ENCODE data around the gene ICAM1.
A peak's percentile ranks its signal among the peaks of the same experiment; 100 is the strongest.

The ICAM1 gene

DNA sequence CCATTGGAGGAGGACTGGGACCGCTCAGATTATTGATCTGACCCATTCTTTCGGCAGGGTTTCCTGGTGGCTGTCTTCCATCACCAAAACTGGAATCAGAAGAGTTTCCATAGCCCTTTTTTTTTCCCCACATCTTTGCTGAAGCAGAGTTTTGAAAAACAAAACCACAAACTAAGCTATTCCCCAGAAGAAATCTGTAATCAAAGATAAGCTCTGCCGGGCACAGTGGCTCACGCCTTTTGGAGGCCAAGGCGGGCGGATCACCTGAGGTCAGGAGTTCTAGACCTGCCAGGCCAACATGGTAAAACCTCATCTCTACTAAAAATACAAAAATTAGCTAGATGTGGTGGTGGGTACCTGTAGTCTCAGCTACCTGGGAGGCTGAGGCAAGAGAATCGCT lies 4.2 kb upstream of the ICAM1 start:
- H3K36me3 ChIP-seq (ENCODE audit: control insufficient read depth, insufficient read depth, low read length) = no peaks in the 10 kb centered on the region; the same call in 1 of the 2 replicates
- H3K27me3 ChIP-seq (replicated peaks; ENCODE audit: control insufficient read depth, insufficient read depth, low read length) = no peaks in the 10 kb centered on the region
- TF ChIP-seq, protein P1, sequence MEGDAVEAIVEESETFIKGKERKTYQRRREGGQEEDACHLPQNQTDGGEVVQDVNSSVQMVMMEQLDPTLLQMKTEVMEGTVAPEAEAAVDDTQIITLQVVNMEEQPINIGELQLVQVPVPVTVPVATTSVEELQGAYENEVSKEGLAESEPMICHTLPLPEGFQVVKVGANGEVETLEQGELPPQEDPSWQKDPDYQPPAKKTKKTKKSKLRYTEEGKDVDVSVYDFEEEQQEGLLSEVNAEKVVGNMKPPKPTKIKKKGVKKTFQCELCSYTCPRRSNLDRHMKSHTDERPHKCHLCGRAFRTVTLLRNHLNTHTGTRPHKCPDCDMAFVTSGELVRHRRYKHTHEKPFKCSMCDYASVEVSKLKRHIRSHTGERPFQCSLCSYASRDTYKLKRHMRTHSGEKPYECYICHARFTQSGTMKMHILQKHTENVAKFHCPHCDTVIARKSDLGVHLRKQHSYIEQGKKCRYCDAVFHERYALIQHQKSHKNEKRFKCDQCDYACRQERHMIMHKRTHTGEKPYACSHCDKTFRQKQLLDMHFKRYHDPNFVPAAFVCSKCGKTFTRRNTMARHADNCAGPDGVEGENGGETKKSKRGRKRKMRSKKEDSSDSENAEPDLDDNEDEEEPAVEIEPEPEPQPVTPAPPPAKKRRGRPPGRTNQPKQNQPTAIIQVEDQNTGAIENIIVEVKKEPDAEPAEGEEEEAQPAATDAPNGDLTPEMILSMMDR (IDR thresholded peaks at IDR 0.05; ENCODE audit: insufficient read depth, low read length, poor library complexity, severe bottlenecking) = no peak
- H3K4me3 ChIP-seq (replicated peaks; ENCODE audit: low read depth, low read length) = no peak overlapping the region
- DNase-seq (ENCODE audit: extremely low read depth, insufficient read length) = no peak

DNA sequence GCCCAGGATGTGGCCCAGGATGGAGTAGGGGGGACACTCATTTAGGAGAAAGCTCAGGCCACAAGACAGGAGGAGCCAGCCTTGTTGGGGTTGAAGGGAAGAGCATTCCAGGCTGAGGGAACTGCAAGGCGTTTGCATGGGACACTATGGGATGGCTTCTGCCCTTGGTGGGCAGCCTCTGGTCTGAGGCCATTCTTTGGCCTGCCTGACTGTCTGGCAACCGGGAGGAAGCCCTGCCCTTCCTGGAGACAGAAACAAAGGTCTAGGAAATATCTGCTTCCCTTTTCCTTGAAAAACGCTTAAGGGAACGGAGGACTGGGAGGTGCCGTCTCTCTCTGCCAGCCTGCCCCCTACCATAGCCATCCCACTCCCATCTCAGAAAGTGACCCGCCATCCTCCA lies 2.8 kb upstream of the ICAM1 start:
- no peak overlapping the region for H3K4me3 ChIP-seq (replicated peaks; ENCODE audit: low read depth, low read length)
- H3K36me3 ChIP-seq (ENCODE audit: control insufficient read depth, insufficient read depth, low read length) = peaks cover 4% of the 10 kb centered on the region
- DNase-seq (ENCODE audit: extremely low read depth, insufficient read length) = no peak
- TF ChIP-seq, protein P1 (IDR thresholded peaks at IDR 0.05; ENCODE audit: insufficient read depth, low read length, poor library complexity, severe bottlenecking) = no peak
- H3K27me3 ChIP-seq (replicated peaks; ENCODE audit: control insufficient read depth, insufficient read depth, low read length) = no peaks in the 10 kb centered on the region

DNA sequence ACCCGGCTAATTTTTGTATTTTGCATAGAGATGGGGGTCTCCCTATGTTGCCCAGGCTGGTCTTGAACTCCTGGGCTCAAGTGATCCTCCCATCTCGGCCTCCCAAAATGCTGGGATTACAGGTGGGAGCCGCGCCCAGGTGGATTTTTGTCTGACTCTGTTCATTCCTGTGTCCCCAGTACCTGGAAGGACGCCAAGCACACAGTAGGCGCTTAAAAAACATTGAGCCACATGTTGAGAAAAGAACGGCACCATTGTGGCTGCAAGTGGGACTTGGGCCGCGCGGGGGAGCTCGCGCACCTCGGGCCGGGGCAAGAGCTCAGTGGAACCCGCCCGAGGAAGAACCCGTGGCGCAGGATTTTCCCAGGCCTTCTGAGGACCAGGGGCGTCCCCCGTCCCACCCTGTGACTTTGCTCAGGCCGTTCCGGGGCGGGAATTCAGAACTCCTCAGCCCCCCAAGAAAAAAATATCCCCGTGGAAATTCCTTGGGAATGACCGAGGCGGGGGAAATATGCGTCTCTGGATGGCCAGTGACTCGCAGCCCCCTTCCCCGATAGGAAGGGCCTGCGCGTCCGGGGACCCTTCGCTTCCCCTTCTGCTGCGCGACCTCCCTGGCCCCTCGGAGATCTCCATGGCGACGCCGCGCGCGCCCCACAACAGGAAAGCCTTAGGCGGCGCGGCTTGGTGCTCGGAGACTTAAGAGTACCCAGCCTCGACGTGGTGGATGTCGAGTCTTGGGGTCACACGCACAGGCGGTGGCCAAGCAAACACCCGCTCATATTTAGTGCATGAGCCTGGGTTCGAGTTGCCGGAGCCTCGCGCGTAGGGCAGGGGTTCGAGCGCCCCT lies 1.4 kb upstream of the ICAM1 start:
- TF ChIP-seq, protein P1 (IDR thresholded peaks at IDR 0.05; ENCODE audit: insufficient read depth, low read length, poor library complexity, severe bottlenecking) = peak; percentile 93
- no peaks in the 10 kb centered on the region for H3K27me3 ChIP-seq (replicated peaks; ENCODE audit: control insufficient read depth, insufficient read depth, low read length)
- peaks cover 6% of the 10 kb centered on the region for H3K36me3 ChIP-seq (ENCODE audit: control insufficient read depth, insufficient read depth, low read length)
- peak; percentile 90 for DNase-seq (ENCODE audit: extremely low read depth, insufficient read length)
- peak overlapping the region; percentile 93 for H3K4me3 ChIP-seq (replicated peaks; ENCODE audit: low read depth, low read length)

DNA sequence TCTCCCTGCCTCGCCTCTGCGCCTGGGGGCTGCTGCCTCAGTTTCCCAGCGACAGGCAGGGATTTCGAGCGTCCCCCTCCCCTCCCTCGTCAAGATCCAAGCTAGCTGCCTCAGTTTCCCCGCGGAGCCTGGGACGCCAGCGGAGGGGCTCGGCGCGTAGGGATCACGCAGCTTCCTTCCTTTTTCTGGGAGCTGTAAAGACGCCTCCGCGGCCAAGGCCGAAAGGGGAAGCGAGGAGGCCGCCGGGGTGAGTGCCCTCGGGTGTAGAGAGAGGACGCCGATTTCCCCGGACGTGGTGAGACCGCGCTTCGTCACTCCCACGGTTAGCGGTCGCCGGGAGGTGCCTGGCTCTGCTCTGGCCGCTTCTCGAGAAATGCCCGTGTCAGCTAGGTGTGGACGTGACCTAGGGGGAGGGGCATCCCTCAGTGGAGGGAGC lies 722 bp upstream of the ICAM1 start:
- Histone ChIP-seq H3K4me3 (replicated peaks; ENCODE audit: low read depth, low read length) (peak overlapping the region; percentile 93), H3K36me3 (ENCODE audit: control insufficient read depth, insufficient read depth, low read length) (peaks cover 12% of the 10 kb centered on the region), H3K27me3 (replicated peaks; ENCODE audit: control insufficient read depth, insufficient read depth, low read length) (no peaks in the 10 kb centered on the region)
- DNase-seq (ENCODE audit: extremely low read depth, insufficient read length) = peak; percentile 88
- TF ChIP-seq, protein P1 (IDR thresholded peaks at IDR 0.05; ENCODE audit: insufficient read depth, low read length, poor library complexity, severe bottlenecking) = no peak

DNA sequence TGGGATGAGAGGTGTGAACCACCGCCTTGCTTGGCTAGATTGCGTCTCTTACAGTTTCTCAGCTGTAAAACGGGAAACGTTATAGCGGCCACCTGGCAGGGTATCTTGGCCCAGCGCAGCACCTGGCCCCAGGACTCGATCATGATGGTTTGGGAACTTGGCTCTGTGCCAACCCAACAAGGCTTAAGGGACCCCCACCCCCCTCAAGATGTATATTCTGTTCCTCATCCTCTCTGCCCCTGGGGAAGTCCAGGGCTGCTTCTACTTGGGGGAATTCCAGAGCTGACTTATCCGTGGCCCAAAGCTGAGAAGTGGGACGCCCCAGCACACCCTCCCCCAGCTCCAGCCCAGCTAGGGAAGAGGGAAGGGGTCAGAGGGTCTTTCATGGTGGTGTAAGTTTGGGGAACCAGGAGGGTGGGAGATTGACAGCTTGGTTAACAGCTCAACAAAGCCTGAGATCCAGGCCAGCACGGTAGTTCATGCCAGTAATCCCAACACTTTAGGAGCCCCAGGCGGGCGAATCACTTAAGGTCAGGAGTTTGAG lies 695 bp downstream of the ICAM1 start:
- DNase-seq (ENCODE audit: extremely low read depth, insufficient read length) = peak; percentile 72
- Histone ChIP-seq H3K36me3 (ENCODE audit: control insufficient read depth, insufficient read depth, low read length) (peaks cover 15% of the 10 kb centered on the region), H3K4me3 (replicated peaks; ENCODE audit: low read depth, low read length) (peak overlapping the region; percentile 93), H3K27me3 (replicated peaks; ENCODE audit: control insufficient read depth, insufficient read depth, low read length) (no peaks in the 10 kb centered on the region)
- TF ChIP-seq, protein P1 (IDR thresholded peaks at IDR 0.05; ENCODE audit: insufficient read depth, low read length, poor library complexity, severe bottlenecking) = no peak

All from GM06990 (cell line).